GM19452 (cell line): ENCODE data around the gene AQP3.
"Not testable (repeated sequence)": the region's sequence is repeated elsewhere in the genome, so short reads cannot be mapped to it uniquely, and the experiment has no call there.

Experiments
- ATAC-seq: cut with Tn5 transposase; IDR thresholded peaks from one replicate; pipeline ENCODE4 v1.9.1; 2021; ENCODE audit not compliant: unreplicated experiment

Gene AQP3

DNA sequence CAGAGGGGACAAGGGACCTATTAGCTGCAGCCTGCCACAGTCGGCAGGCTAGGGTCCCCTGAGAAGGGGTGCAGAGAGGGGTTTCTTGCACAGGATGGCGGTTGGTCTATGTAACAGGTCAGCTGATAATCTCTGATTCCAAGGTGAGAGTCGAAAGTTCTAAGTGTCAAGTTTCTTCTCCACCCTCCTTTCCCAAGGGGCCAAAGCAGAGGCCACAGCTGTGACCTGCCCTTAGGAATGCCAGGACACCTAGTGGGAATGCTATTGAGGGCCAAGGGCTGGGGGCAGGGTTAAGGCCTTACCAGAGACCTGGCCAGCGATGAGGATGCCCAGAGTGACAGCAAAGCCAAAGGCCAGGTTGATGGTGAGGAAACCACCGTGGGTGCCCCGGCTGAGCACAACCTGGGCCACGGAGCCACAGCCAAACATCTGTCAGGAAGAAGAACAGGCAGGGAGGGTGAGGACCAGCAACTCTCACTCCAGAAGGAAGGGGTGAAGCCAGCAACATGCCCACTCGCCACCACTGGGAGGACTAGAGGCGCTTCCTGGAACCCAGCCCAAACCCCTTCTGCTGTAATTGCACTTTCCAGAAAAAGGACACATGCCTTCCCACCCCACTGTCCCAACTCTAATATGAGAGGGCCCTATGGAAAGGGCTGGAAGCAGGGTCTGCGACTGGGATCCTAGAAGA lies 3.8 kb downstream of the AQP3 start:
- ATAC-seq = no peak

DNA sequence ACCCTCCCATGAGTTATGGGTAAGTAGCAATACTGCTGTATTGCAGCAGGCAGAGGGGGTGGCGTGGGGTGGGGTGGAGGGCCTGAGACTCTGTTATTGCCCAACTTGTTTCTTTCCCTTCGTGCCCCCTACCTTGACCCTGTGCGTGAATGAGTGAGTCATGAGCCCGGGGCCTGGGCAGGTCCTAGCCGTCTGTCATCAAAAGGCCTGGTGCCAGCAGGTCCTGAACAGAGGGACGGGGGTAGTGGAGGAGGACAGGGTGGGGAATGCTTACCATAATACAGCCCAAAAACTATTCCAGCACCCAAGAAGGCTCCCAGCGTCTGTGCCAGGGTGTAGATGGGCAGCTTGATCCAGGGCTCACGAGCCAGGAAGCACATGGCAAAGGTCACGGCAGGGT lies 4.3 kb downstream of the AQP3 start:
- ATAC-seq = no peak

DNA sequence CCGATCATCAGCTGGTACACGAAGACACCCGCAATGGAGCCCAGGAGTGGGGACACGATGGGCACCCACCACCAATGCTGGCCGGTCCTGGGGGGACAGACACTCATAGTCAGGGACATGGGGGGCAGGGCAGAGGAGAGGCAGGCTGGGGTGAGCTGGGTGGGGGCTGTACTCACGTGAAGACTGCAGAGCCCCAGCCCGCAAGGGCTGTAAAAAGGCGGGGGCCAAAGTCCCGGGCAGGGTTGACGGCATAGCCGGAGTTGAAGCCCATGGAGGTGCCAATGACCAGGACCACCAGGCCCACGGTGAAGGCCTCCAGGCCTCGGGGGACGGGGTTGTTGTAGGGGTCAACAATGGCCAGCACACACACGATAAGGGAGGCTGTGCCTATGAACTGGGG lies 5.3 kb downstream of the AQP3 start:
- no peak for ATAC-seq

DNA sequence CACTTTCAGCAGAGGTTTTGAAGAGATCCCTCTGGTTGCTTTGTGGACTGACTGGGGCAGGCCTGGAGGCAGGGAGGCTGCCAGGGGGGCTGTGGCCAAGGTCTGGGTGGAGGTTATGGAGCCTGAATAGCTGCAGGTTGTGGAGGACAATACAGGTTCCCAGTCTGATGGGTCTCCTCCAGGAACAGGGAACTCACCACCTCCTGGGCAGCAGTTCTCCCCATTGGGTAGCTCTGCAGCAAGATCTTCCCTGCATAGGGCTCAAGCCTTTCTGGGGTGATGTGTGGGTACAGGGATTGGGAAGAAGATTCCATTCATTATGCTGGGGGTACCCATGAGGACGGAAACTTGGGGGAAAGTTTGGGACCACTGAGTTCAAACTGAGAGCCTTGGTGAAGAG lies 6.8 kb downstream of the AQP3 start:
- no peak for ATAC-seq

- no peak for ATAC-seq
These were observed 7.2 kb downstream of the AQP3 start for GRCh38 chr9:33440204-33440603.

GRCh38 chr9:33439731-33440130 lies 7.7 kb downstream of the AQP3 start:
- ATAC-seq = no peak

DNA sequence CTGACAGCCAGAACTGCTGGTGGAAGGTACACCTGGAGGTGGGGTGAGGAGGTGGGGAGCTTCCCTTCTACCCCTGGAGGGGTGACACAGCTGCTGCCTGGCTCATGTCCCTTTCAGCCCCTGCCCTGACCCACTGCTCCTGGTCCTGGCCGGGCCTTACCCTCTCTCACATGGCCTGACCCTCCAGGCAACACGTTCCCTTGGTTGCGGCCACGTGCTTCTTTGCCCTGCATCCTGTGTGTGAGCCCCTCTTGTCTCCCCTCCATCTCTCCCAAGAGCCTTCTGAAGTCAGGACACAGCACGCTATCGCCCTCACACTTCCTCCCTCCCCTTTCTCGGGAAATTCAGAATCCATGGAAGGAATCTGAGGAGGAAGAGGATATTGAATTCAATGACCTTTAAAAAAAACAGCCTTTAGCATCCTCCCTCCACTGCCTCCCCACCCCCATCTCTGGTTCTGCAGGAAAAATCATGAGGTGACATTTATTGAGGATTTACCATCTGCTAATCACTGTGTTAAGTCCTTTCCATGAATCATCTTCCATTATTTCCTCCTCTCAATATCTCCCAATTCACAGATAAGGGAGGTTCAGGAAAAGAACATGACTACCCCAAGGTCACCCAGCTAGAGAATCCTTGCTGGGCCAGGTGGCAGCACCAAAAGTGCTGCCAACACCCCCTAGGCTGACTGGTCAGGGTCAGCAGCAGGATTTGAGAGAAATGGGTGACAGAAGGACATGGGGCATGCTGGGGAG lies 8.3 kb downstream of the AQP3 start:
- ATAC-seq = no peak

- ATAC-seq = no peak
These were observed 9.5 kb downstream of the AQP3 start for GRCh38 chr9:33437898-33438297.

- ATAC-seq = no peak
These were observed 10.2 kb downstream of the AQP3 start for GRCh38 chr9:33437205-33437604.

GRCh38 chr9:33436445-33436844 lies 10.9 kb downstream of the AQP3 start:
- ATAC-seq = no peak

- no peak for ATAC-seq
These were observed 11.5 kb downstream of the AQP3 start for GRCh38 chr9:33435821-33436277.

GRCh38 chr9:33434317-33435105 lies 12.9 kb downstream of the AQP3 start:
- no peak for ATAC-seq

DNA sequence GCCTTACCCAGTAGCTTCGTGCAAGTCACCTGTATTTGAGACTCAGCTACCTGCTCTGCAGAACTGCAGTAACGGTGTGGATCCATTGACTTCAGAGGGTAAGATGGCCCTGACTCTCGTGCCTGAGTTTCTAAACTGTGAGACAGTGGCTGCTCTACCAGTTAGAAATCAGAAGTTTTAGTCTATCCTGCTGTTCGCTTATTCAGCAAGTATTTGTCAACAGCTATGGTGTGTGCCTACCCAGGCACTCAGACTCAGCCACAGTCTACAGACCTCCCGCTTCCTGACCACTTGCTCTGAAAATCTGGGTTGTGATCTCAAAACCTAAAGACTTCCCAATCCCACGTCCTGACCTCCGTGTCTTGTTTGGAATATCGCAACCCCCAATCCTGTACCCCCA lies 13.5 kb downstream of the AQP3 start:
- no peak for ATAC-seq

DNA sequence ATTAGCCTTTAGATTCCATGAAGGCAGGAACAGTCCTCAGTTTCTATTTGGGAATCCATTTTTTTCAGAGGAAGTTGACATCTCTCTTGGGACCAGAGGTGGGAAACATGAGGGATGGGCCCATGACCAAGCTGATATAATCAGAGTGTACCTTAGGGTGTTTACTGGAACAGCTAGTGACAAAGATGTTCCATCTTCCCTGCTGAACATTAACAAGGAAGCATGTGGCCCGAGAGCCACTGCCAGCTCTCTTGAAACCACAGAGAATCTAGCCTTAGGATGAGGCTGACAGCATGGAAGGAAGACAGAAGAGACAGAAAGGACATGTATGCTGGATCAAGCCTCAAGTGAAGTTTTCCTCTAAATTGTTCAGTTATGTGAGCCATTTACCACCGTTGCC lies 16.0 kb downstream of the AQP3 start:
- no peak for ATAC-seq

DNA sequence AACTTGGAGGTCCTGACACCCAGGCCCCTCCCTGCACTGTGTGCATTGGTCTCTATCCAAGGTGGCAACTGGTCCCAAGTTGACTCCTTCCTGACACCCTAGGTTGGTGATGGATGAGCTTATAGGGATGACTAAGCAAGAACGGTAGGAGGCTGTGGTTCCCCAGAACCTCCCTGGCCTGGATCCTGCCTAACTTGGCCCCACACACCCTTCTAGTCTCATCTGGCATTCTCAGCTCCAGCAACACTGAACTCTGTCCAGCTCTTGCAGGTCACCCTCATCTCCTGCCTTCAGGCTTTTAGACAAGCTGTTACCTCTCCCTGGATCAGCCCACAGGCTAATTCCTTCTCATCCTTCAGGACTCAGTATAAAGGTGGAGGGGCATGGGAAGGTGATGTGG lies 16.5 kb downstream of the AQP3 start:
- no peak for ATAC-seq

DNA sequence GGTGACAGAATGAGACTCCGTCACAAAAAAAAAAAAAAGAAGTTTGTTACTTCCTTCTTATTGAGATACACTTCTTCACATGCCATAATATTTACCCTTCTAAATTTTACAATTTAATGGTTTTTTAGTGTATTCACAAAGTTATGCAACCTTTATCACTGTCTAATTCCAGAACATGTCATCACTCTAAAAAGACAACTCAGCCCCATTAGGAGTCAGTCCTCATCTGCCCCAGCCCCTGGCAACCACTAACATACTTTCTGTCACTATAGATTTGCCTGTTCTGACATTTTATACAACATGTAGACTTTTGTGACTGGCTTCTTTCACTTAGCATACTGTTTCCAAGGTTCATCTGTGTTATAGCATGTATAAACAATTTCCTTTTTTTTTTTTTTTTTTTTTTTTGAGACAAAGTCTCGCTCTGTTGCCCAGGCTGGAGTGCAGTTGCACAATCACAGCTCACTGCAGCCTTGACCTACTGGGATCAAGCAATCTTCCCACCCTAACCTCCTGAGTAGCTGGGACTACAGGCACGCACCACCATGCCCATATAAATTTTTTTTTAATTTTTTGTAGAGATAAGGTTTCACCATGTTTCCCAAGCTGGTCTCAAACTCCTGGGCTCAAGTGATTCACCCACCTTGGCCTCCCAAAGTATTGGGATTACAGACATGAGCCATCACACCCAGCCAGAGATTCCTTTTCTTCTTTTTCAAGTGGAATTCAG lies 18.0 kb downstream of the AQP3 start:
- no peak for ATAC-seq

GRCh38 chr9:33426843-33427293 lies 20.5 kb downstream of the AQP3 start:
- ATAC-seq = no peak

- no peak for ATAC-seq
These were observed 22.3 kb downstream of the AQP3 start for GRCh38 chr9:33425128-33425533.

DNA sequence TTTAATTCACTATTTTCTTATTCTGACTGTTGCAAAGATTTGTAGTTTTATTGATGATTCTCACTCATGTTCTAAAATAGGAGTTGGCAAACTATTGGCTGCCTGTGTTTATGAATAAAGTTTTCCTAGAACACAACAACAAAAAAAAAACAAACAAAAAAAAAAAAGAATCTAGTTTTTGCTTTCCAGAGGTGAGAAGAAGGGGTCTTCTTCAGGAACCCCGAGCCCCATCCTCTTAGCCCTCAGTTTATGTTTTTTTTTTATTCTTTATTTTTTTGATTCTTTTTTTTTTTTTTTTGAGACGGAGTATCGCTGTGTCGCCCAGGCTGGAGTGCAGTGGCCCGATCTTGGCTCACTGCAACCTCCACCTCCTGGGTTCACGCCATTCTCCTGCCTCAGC lies 22.9 kb downstream of the AQP3 start:
- not testable (repeated sequence) for ATAC-seq

- ATAC-seq = not testable (repeated sequence)
These were observed 23.4 kb downstream of the AQP3 start for GRCh38 chr9:33424043-33424442.

- no peak for ATAC-seq
These were observed 27.6 kb downstream of the AQP3 start for GRCh38 chr9:33419708-33420303.
